ENCODE measurements around the gene PRDM12.

- TF ChIP-seq CTCF (IDR thresholded peaks at IDR 0.05) (no peak), POLR2A (IDR thresholded peaks at IDR 0.05) (no peak)
These were observed 39.1 kb downstream of the PRDM12 start for GRCh38 chr9:130703501-130703900.

Measured in uterus (tissue), 2 donors.